Dermis microvascular lymphatic vessel endothelial cell (primary cell): ENCODE results near the gene SCFD2. TPM values are rescaled to one million over a fixed set of nuclear protein-coding genes. Genes with fewer than 3 reads are reported as not detected.

ENCODE experiments used
- DNase-seq, 2 donors: peaks; one replicate each; pipeline versions ENCODE4 v3.0.0 to v3.0.0-alpha.2; 2010; ENCODE audit warnings: low read depth in 2 of 2
- total RNA-seq: library from RNA; depleted of rRNA; stranded (reverse); fragments of >200 nt; gene quantifications from 2 replicates; pipeline ENCODE4 v1.2.1, GENCODE V29; 2014

The SCFD2 gene
- total RNA-seq, 1 donor from 2014 or later, result 11.3 TPM

- DNase-seq, result no peak
These were observed 404.0 kb downstream of the SCFD2 start for GRCh38 chr4:52961666-52962412.

GRCh38 chr4:52959541-52959940 is 406.3 kb downstream of the SCFD2 start:
- no peak for DNase-seq

- DNase-seq, result no peak
These were observed 407.8 kb downstream of the SCFD2 start for GRCh38 chr4:52957835-52958631.

- DNase-seq, result peak; percentile 5 to 17
These were observed 408.6 kb downstream of the SCFD2 start for GRCh38 chr4:52957220-52957686.

GRCh38 chr4:52956691-52957090 is 409.2 kb downstream of the SCFD2 start:
- no peak for DNase-seq

- no peak for DNase-seq
These were observed 411.2 kb downstream of the SCFD2 start for GRCh38 chr4:52954560-52955170.

- no peak for DNase-seq
These were observed 413.3 kb downstream of the SCFD2 start for GRCh38 chr4:52952540-52952939.

- DNase-seq, result peak in 1 of 2 donors; percentile 36
These were observed 414.8 kb downstream of the SCFD2 start for GRCh38 chr4:52951016-52951415.

GRCh38 chr4:52950226-52950625 is 415.6 kb downstream of the SCFD2 start:
- no peak for DNase-seq

GRCh38 chr4:52949336-52949735 is 416.5 kb downstream of the SCFD2 start:
- no peak for DNase-seq

GRCh38 chr4:52948057-52948423 is 417.8 kb downstream of the SCFD2 start:
- DNase-seq, result no peak

- DNase-seq, result no peak
These were observed 418.3 kb downstream of the SCFD2 start for GRCh38 chr4:52947401-52948056.

GRCh38 chr4:52946855-52947254 is 419.0 kb downstream of the SCFD2 start:
- DNase-seq, result no peak

- no peak for DNase-seq
These were observed 419.9 kb downstream of the SCFD2 start for GRCh38 chr4:52945982-52946381.

- DNase-seq, result no peak
These were observed 420.4 kb downstream of the SCFD2 start for GRCh38 chr4:52945326-52945898.

- no peak for DNase-seq
These were observed 422.2 kb downstream of the SCFD2 start for GRCh38 chr4:52943677-52944076.

GRCh38 chr4:52942936-52943335 is 422.9 kb downstream of the SCFD2 start:
- no peak for DNase-seq

- DNase-seq, result no peak
These were observed 424.4 kb downstream of the SCFD2 start for GRCh38 chr4:52941450-52941849.

- DNase-seq, result no peak
These were observed 426.1 kb downstream of the SCFD2 start for GRCh38 chr4:52939739-52940138.

GRCh38 chr4:52939325-52939724 is 426.5 kb downstream of the SCFD2 start:
- DNase-seq, result no peak

- DNase-seq, result no peak
These were observed 428.0 kb downstream of the SCFD2 start for GRCh38 chr4:52937829-52938228.
